Measurements from ENCODE around the gene GPR139.

GRCh38 chr16:20056436-20056835, 17.3 kb downstream of the GPR139 start:
- TF ChIP-seq CTCF (IDR thresholded peaks at IDR 0.05) (no peak), POLR2A (IDR thresholded peaks at IDR 0.05) (no peak)

All from adrenal gland (tissue), 5 donors.